A673 (cell line): Measurements from ENCODE around the gene PLEKHA6. TPM values are rescaled to one million over a fixed set of nuclear protein-coding genes. Genes with fewer than 3 reads are reported as not detected.

Experiments
- BruUV-seq: library from RNA; stranded (reverse); fragments of 400-500 nt; replicated peaks from 2 replicates; lab custom pipeline; 2021; lab: Mats Ljungman, UMichigan
- CTCF ChIA-PET: fragments of 300-600 bp; sonication (Branson Sonifier 250); formaldehyde crosslinking; loops from one replicate; lab custom pipeline; 2022; ENCODE audit warnings: antibody characterized with exemption; lab: Charles Lee
- POLR2A ChIA-PET: fragments of 300-600 bp; sonication (Branson Sonifier 250); formaldehyde crosslinking; loops from one replicate; lab custom pipeline; 2022; ENCODE audit warnings: antibody characterized with exemption; ENCODE audit not compliant: low non-redundant PET; lab: Charles Lee
- DNase-seq: peaks from one replicate; pipeline ENCODE4 v3.0.0-alpha.2; 2015; ENCODE audit warnings: low spot score
- H3K27ac ChIP-seq: fragments of 200-600 bp; sonication (generic); 2 replicates; pipeline ENCODE4 v1.5.1; 2016; ENCODE audit warnings: mixed run types, low read depth, mild to moderate bottlenecking, mixed read lengths, antibody characterized with exemption, low read length; ENCODE audit not compliant: poor library complexity, severe bottlenecking
- H3K27me3 ChIP-seq: fragments of 200-600 bp; sonication (generic); replicated peaks from 2 replicates; pipeline ENCODE4 v1.6.1; 2017; ENCODE audit warnings: mixed run types, low read depth, mild to moderate bottlenecking, mixed read lengths, antibody characterized with exemption, low read length; ENCODE audit not compliant: insufficient read depth, poor library complexity
- H3K36me3 ChIP-seq: fragments of 200-600 bp; sonication (generic); 2 replicates; pipeline ENCODE4 v1.6.1; 2016; ENCODE audit warnings: mixed run types, mild to moderate bottlenecking, mixed read lengths, antibody characterized with exemption, low read length; ENCODE audit not compliant: insufficient read depth, poor library complexity, severe bottlenecking
- H3K4me1 ChIP-seq: fragments of 200-600 bp; sonication (generic); 2 replicates; pipeline ENCODE4 v1.6.1; 2017; ENCODE audit warnings: mixed run types, mild to moderate bottlenecking, mixed read lengths, antibody characterized with exemption, low read length; ENCODE audit not compliant: insufficient read depth, poor library complexity, severe bottlenecking
- H3K4me3 ChIP-seq: fragments of 200-600 bp; sonication (generic); 2 replicates; pipeline ENCODE4 v1.5.1; 2016; ENCODE audit warnings: low read depth, mixed run types, mild to moderate bottlenecking, mixed read lengths, low read length; ENCODE audit not compliant: poor library complexity, severe bottlenecking
- H3K9me3 ChIP-seq: fragments of 200-600 bp; sonication (generic); 2 replicates; pipeline ENCODE4 v1.6.1; 2016; ENCODE audit warnings: mixed run types, low read depth, mild to moderate bottlenecking, mixed read lengths, antibody characterized with exemption, low read length; ENCODE audit not compliant: poor library complexity, severe bottlenecking
- CTCF ChIP-seq: fragments of 300-800, 200-600 bp; sonication (generic); conservative IDR thresholded peaks from 2 replicates; pipeline ENCODE4 v1.5.1; 2017; ENCODE audit warnings: low read depth, mild to moderate bottlenecking, antibody characterized with exemption, low read length, moderate library complexity, mixed read lengths
- EZH2 ChIP-seq: fragments of 200-600 bp; sonication (generic); IDR thresholded peaks from 2 replicates; pipeline ENCODE4 v1.6.1; 2017; ENCODE audit warnings: borderline replicate concordance, low read depth, mild to moderate bottlenecking, mixed read lengths, antibody characterized with exemption, low read length; ENCODE audit not compliant: poor library complexity, severe bottlenecking
- intact Hi-C: fragments of 100-400 bp; cut with micrococcal nuclease; formaldehyde crosslinking; loops from one replicate; pipeline ENCODE4 v1.10.0; 2022; ENCODE audit not compliant: unreplicated experiment
- total RNA-seq: library from RNA; stranded (reverse); gene quantifications from 2 replicates; pipeline ENCODE4 v1.2.3, GENCODE V29; 2021

The PLEKHA6 gene
- total RNA-seq, 1 experiment from 2014 or later: 0.58 TPM

DNA sequence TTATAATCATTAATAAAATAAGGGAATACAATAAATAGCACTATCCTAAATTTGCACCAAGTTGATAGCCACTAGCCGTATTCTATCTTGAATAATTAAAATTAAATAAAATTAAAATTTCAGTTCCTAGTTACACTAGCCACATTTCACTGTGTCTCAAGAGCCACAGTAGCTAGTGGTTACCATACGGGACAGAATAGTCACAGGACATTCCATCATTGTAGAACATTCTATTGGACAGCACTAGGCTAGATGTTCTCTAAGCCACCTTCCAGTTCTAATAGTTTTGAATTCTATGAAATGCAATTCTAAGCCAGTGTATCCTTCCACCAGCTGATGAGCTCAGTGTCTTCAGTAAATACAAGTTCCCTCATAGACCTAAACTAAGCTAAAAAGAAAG, 74.8 kb downstream of the PLEKHA6 start:
- CTCF ChIA-PET: interaction anchor here (0.6 kb wide), 1 partner anchor 428 kb away, joined by 3 read pairs; no protein-coding TSS in a partner anchor

GRCh38 chr1:204283711-204284651, 75.7 kb downstream of the PLEKHA6 start:
- DNase-seq: no peak
- H3K36me3 ChIP-seq: no peaks in the 10 kb centered on the region
- H3K9me3 ChIP-seq: no peaks in the 10 kb centered on the region
- POLR2A ChIA-PET: no interaction called here
- H3K27me3 ChIP-seq: no peaks in the 10 kb centered on the region
- H3K27ac ChIP-seq: no peak overlapping the region
- peaks cover 28% of the 10 kb centered on the region for H3K4me1 ChIP-seq
- CTCF ChIA-PET: interaction anchor here (0.8 kb wide), 1 partner anchor 14 kb away, joined by 3 read pairs; no protein-coding TSS in a partner anchor
- TF ChIP-seq EZH2: no peak
- TF ChIP-seq CTCF: no peak
- intact Hi-C loops: no loop called here
- H3K4me3 ChIP-seq: no peak overlapping the region
- no TSS peak for BruUV-seq

More for the DNA sequence above, 74.8 kb downstream of the PLEKHA6 start:
- POLR2A ChIA-PET: no interaction called here
- no peak for DNase-seq
- Histone ChIP-seq H3K4me3 (no peak overlapping the region), H3K9me3 (no peaks in the 10 kb centered on the region), H3K36me3 (no peaks in the 10 kb centered on the region), H3K27me3 (peaks cover 3% of the 10 kb centered on the region), H3K4me1 (peaks cover 22% of the 10 kb centered on the region), H3K27ac (no peak overlapping the region)
- BruUV-seq: no TSS peak
- no peak for TF ChIP-seq EZH2
- TF ChIP-seq CTCF: no peak
- intact Hi-C loops: no loop called here

DNA sequence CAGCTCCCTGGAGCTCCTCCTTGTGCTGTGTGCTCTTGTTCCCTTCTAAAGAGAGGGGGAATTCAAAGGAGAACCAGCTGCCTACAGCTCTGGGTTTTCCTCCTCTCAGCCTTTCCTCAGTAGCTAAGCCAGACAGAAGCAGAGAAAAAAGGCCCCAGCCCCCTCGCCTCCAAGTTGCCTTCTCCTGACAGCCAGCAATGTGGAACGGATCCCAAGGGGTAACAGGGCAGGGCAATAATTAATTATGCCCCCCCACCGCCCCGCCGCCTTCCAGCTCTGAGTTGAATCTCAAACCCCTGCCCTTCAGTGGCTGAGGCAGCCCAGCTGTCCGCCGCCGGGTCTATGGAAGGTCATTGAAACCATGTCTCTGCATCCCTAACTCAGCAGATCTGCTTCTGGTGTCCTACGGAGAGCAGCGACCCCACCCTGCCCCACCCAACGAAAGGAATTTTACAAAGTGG, 76.9 kb downstream of the PLEKHA6 start:
- Histone ChIP-seq H3K27me3 (no peaks in the 10 kb centered on the region), H3K36me3 (no peaks in the 10 kb centered on the region), H3K4me1 (peaks cover 32% of the 10 kb centered on the region), H3K27ac (no peak overlapping the region), H3K9me3 (no peaks in the 10 kb centered on the region), H3K4me3 (no peak overlapping the region)
- no TSS peak for BruUV-seq
- ChIA-PET CTCF (interaction anchor here (0.8 kb wide), 1 partner anchor 16 kb away, joined by 3 read pairs; no protein-coding TSS in a partner anchor), POLR2A (interaction anchor here (0.6 kb wide), 1 partner anchor 65 kb away, joined by 4 read pairs; no protein-coding TSS in a partner anchor)
- no peak for DNase-seq
- TF ChIP-seq EZH2 (no peak), CTCF (no peak)
- intact Hi-C loops: no loop called here
